Activated CD4-positive, alpha-beta T cell treated with anti-CD3 and anti-CD28 coated beads, Interleukin-10, Interleukin-2, amounts not matched to agents 100 ng/mL and 50 ng/mL, durations not matched to agents 16 hours and 8 hours (primary cell): Measurements from ENCODE around the gene NEK5.

Experiments used
- DNase-seq: peaks from one replicate; pipeline ENCODE4 v3.0.0-alpha.2; 2020

The NEK5 gene

GRCh38 chr13:52006523-52007245 is 122.2 kb downstream of the NEK5 start:
- DNase-seq: no peak

DNA sequence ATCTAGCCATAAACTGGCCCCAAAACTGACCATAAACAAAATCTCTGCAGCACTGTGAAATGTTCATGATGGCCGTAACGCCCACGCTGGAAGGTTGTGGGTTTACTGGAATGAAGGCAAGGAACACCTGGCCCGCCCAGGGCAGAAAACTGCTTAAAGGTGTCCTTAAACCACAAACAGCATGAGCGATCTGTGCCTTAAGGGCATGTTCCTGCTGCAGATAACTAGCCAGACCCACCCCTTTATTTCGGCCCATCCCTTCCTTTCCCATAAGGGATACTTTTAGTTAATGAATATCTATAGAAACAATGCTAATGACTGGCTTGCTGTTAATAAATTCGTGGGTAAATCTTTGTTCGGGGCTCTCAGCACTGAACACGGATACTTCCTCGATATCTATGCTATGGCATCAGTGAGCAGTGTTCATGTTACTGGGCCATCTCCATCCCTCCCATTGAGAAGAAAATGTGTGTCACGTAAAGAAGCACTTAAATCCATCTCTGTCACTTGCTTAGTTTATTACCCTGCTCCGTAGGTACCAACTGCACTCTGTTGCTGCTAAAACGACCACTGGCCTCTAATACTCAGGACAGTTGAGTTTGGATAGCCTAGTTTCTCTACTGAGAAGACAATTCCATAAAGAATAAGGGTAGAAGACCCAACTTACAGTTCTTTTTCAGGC is 122.9 kb downstream of the NEK5 start:
- no peak for DNase-seq

DNA sequence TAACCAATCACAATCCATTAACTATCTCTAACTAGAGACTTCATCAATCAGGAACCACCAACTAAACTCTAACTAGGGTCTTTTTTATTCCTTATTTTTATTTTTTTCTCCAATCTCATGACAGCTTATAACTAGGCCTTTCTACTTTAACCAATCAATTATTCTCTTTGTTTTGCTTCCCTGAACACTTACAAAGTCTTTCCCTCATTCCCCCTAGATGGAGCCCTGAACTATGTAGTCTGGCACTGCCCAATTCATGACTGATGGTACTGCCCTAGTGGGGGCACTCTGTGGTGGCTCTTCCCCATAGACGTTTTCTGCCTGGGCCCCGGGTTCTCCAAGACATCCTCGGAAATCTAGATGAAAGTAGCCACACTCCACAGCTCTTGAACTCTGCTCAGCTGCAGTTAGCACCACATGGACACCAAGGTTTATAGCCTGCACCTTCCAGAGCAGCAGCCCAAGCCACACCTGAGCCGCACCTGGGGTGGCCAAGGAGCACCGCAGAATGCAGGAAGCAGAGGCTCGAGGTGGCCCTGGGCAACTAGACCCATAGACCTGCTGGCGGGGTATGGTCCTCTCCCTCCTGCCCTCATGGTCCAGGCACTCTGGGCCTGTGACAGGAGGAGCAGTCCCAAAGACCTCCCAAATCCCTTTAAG is 124.2 kb downstream of the NEK5 start:
- DNase-seq: no peak

- no peak for DNase-seq
Measured at GRCh38 chr13:52003541-52003940, 125.3 kb downstream of the NEK5 start.

GRCh38 chr13:52002361-52002760 is 126.5 kb downstream of the NEK5 start:
- DNase-seq: no peak

DNA sequence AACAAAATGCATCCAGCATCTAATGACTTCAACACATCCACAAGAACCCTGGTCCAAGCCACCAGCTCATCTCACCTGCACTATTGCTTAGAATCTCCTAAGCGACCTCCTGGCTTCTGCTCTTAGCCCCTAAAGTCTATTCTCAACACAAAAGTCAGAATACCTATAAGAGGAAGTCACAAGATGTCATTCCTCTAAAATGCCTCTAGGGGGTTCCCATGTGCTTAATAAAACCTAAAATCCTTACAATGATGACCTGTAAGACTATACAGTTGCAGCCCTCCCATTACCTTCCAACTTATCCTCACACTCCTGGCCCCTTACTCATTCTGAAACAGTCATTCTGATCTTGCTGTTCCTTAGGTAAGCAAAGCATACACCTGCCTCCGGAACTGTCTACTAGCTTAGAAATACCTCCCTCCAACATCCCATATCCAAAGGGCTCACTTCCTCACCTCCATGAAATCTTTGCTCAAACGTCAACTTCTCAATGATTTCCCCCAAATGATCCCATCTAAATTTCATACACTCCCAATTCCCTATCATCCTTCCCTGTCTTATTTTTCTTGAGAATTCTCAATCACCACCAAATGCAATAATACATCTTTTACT is 127.6 kb downstream of the NEK5 start:
- peak; percentile 49 for DNase-seq

DNA sequence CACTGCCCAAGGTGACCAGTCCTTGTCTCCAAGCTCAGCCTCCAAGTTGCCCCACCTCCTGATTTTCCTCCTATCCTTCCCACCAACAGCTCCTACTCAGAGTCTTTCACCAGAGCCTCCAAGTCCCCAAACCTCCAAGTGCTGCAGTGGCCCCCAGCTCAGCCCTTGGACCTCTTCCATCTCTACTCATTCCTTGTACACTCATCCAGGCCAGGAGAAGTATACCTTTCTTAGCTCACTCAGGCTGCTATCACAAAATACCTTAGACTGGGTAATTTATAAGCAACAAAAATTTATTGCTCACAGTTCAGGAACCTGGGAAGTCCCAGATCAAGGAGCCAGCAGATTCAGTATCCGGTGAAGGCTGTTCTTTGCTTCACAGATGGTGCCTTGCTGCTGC is 129.0 kb downstream of the NEK5 start:
- DNase-seq: no peak

DNA sequence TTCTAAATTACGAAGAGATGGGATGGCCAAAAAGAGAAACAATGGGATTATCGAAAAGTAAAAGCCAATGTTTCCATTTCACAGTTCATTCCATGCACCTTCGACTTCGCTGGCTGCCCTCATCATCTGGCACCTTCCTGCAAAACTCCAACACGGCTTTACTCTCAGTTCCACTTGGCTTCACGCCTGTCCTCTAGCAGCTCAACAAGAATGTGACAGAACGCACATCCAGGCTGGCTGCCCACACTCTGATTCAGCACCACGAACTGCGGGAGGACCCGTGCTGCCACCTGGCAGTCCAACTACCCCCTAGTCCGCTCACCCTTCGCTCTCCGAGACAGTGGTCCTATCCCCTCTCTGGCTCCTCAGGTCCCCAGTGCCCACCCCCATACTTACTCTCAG is 129.4 kb downstream of the NEK5 start:
- no peak for DNase-seq

GRCh38 chr13:51998723-51999509 is 130.0 kb downstream of the NEK5 start:
- DNase-seq: no peak

GRCh38 chr13:51997641-51998330 is 131.1 kb downstream of the NEK5 start:
- no peak for DNase-seq

DNA sequence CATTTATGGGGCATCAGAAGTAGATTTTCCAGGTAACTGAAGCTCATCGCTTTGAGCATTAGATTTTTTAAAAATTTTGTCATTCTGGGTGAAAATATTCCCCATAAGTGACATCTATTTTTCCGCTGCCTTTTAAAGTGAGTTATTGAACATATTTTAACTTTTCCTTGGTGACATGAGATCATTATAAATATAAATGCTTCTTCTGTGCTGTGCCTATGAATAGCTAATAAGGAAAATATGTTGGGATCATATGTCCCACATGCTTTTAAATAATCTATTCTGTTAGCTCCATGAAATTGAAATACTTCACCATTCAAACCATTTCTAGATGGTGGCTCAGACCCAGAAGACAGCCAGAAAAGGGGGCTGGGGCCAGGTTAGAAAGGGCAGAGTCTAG is 131.7 kb downstream of the NEK5 start:
- DNase-seq: no peak

DNA sequence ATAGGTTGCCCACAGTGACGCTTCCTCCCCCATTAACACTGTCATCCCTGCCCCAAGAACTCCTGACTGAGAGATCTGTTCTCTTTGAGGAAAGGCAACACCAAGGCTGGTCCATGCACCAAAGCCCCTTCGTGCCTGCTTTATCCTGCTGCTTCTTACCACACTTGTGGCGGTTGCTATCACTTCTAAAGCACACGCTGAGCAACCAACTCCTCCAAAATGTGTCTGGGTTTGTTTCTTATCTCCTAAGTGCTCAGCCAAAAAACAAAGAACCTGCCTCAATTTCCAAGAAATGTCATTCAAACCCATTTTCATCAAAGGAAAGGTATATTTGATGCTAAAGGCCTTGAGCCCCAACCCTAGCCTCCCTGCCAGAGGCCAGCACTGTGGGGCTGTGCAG is 132.2 kb downstream of the NEK5 start:
- DNase-seq: no peak

DNA sequence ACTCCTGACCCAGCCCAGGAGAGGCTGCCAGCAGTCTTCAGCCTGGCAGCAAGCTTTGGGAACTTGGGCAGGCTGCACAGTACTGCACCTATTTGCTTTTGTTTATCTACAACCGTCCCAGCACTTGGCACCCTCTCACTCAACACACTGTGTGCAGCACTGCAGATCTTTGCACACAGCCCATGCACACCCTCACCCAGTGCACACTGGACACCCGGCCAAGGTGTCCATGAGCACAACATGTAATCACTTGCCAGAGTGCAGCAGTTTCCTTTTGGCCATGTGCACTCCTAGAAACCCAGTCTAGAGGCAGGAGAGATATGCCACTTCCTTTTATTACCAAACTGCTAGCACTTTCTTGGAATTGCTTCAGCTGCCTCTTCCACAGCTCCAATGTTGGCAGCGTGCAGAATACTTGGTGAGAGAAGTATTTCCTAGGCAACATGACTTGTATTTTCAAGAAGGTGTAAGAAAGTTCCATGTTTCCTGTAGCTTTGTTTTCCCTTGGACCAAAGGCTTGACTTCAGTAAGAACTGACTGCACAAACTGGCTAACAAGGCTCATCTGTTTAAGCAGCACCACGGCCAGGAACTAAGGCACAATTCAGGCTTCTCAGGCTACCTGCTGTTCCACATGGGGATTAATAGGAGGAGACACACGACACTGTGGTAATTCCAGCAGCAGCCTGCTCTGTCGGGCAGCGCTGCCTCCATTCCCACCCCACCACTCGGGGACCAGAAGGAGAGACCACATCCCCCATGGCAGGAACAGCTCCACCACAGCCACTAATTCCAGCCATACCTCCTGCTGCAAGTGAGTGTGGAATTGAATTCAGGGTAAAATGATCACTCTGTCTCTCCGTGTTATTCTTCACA is 133.0 kb downstream of the NEK5 start:
- DNase-seq: no peak

DNA sequence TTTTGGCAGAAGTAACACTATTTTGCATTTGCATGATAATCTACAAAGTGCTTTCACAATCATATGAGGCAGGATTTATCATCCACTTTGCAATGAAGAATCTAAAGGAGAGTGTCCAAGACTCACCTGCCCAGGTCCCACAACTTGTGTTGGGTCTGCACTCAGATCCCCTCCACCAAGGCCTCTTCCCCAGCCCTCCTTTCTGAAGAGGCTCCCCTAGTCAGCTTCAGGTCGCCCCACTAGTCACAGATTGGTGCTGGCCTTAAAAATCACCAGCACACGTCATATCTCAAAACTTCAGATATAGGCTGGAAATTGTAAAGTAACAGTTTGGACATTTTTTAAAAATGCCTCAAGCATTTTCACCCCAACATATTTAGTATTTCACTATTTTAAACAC is 135.2 kb downstream of the NEK5 start:
- DNase-seq: no peak

DNA sequence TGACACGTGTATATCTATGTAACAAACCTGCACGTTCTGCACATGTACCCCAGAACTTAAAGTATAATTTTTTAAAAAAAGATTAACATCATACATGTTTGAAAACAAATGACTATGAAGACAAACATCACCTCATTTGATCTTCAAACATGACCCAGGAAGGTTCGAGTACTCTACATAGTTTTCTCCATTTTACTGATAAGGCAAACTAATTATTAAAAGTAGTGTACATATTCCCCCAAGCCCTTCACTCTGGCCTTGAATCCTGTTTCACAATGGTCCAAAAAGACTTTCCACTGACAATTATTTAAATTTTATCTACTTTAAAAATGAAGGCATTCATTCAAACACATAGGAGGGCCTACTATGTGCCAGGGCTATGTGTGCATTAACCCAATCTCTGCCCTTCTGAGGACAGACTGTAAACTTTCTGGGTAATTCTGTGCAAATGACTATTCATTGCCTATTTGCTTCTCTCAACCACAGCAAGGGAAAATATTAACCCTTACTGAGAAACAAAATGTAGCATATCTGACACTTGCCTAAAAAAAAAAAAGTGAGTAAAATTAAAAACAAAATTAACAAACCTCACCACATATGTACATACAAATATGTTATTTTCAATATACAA is 139.8 kb downstream of the NEK5 start:
- DNase-seq: no peak
